Thymus (tissue), 11 donors: ENCODE results near the gene SERPINE3. TPM values are rescaled to one million over a fixed set of nuclear protein-coding genes. Genes with fewer than 3 reads are reported as not detected.

Experiments used
- DNase-seq, 9 donors: peaks; one replicate each; pipeline ENCODE4 v3.0.0-alpha.2; 2013; ENCODE audit warnings: low spot score in 9 of 9, low read depth in 6 of 9, missing footprints in 1 of 9
- H3K27ac ChIP-seq, 2 donors: one replicate each; pipeline ENCODE4 v1.5.1; 2013; ENCODE audit warnings: control low read depth in 1 of 2, low read depth in 1 of 2, low read length in 1 of 2, mild to moderate bottlenecking in 1 of 2, moderate library complexity in 1 of 2
- H3K27me3 ChIP-seq, 2 donors: one replicate each; pipeline ENCODE4 v1.5.1; 2013; ENCODE audit warnings: low read length in 1 of 2; ENCODE audit not compliant: control insufficient read depth in 2 of 2, insufficient read depth in 1 of 2
- H3K36me3 ChIP-seq, 2 donors: one replicate each; pipeline ENCODE4 v1.5.1; 2013; ENCODE audit warnings: low read length in 1 of 2, mild to moderate bottlenecking in 1 of 2, moderate library complexity in 1 of 2; ENCODE audit not compliant: control insufficient read depth in 2 of 2, insufficient read depth in 2 of 2
- H3K4me1 ChIP-seq, 2 donors: one replicate each; pipeline ENCODE4 v1.5.1; 2013; ENCODE audit warnings: low read length in 2 of 2; ENCODE audit not compliant: control insufficient read depth in 2 of 2, insufficient read depth in 2 of 2
- H3K4me3 ChIP-seq, 2 donors: one replicate each; pipeline ENCODE4 v1.5.1; 2013; ENCODE audit warnings: low read length in 2 of 2, control low read depth in 1 of 2, mild to moderate bottlenecking in 1 of 2
- H3K9me3 ChIP-seq, 2 donors: one replicate each; pipeline ENCODE4 v1.5.1; 2013; ENCODE audit warnings: low read length in 1 of 2, mild to moderate bottlenecking in 1 of 2; ENCODE audit not compliant: control insufficient read depth in 2 of 2, insufficient read depth in 1 of 2
- WGBS: extraction: QIAGEN DNeasy Blood & Tissue Kit; methylation state at CpG from one replicate; pipeline ENCODE4 v1.1.7; 2013; 5-methylcytosine and 5-hydroxymethylcytosine counted together
- polyA plus RNA-seq: library from polyadenylated mRNA; stranded (reverse); fragments of 200-250 nt; gene quantifications from one replicate; pipeline ENCODE4 v1.2.3, GENCODE V29; 2013
- total RNA-seq: library from RNA; stranded (reverse); fragments of 120-200 nt; gene quantifications from one replicate; pipeline ENCODE4 v1.2.4, GENCODE V29; 2013
- donor health status: healthy.

The SERPINE3 gene
- total and polyA plus RNA-seq, 2 donors, result 0.05 to 0.16 TPM

DNA sequence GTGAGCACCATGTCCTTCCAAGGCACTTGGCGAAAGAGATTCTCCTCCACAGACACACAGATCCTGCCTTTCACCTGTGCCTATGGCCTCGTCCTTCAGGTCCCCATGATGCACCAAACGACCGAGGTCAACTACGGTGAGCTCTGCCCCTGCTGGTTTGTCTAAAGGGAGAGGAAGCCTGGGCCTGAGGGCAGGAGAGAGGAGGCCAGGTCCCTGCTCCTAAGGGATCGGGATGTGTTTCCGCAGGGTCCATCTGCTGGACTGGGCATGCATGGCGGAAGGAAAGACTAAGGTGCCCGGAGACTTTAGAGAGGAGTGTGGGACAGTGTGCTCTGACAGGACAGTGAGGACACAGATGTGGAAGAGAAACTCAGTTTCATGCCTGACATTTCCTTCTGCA, 7.6 kb downstream of the SERPINE3 start:
- Histone ChIP-seq H3K27me3 (no peaks in the 10 kb centered on the region), H3K4me3 (no peak overlapping the region), H3K9me3 (no peaks in the 10 kb centered on the region), H3K36me3 (no peaks in the 10 kb centered on the region), H3K4me1 (no peaks in the 10 kb centered on the region), H3K27ac (no peak overlapping the region)
- WGBS, result 97% methylated on average over 9 of the region's 9 CpGs
- no peak for DNase-seq

DNA sequence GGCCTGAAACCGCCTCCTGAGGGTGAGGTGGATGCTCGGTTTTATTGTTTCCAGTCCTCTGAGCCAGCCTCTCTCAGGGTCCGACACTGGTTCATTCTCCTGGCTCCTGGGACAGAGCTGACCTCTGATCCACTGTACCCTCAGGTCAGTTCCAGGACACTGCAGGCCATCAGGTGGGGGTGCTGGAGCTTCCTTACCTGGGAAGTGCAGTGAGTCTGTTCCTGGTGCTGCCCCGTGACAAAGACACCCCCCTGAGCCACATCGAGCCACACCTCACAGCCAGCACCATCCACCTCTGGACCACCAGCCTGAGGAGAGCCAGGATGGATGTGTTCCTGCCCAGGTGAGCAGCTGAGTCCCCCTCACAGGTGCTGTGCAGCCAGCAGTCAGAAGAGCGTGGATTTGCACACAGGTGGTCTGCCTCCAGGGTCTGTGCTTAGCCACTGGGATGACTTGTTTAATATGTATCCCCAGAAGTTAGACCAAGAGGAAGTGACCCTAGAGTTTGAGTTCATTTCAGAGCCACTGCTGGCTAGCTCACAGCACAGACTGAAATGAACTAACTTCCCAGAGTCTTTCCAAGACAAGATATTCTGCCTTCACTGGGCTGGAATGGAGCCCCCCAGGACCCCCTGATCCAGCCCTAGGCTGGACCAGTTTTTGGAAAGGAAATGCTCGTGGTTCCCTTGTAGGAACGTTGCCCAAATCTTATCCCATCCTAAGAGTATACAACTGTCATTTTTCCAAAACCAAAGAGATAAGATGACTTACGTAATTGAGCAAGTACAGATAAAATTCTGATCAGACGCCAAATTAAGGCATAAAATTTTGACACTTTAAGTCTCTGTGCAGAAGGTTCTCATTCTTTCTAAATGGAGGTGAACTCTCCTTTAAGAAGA, 8.8 kb downstream of the SERPINE3 start:
- Histone ChIP-seq H3K4me1 (no peaks in the 10 kb centered on the region), H3K27ac (no peak overlapping the region), H3K27me3 (no peaks in the 10 kb centered on the region), H3K36me3 (no peaks in the 10 kb centered on the region), H3K4me3 (no peak overlapping the region), H3K9me3 (no peaks in the 10 kb centered on the region)
- DNase-seq, result no peak
- WGBS, result 93% methylated on average over 10 of the region's 10 CpGs

DNA sequence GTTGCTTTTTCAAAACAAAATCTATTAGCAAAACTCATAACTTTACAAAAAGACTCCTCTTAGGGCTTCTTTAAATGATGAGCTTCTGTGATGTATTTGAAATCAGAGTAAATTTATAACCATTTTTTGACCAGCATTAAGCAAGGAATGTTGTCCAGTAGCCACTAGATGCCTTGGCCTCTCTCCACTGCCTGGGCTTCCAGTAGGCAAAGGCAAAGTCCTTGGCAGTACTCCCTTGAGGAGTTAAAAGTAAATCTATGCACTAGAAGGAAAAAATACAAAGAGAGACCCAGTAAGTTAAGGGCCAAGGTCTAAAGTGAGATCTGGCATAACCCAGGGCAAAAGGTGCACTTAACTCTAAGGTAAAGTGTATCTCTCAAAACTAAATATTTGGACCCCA, 9.5 kb downstream of the SERPINE3 start:
- Histone ChIP-seq H3K4me3 (no peak overlapping the region), H3K36me3 (no peaks in the 10 kb centered on the region), H3K27me3 (no peaks in the 10 kb centered on the region), H3K9me3 (no peaks in the 10 kb centered on the region), H3K4me1 (no peaks in the 10 kb centered on the region), H3K27ac (no peak overlapping the region)
- DNase-seq, result no peak

DNA sequence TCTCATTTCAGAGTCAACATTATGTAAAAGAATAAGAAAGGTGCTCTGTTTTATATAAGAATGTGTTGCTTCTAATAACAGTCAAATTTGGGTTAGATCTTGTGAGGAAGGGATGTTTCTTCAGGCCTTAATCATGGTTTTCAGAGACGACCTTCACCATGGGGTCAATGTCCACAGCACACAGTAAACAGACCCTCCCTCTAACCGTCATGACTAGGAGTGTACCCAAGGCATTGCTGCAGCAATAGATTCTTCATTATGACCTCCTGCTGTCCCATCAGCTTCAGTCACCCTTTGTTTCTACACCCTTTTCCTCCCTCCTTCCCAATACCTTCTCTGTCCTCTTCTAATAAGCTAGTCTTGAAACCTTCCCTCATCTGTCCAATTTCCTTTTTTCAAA, 15.7 kb downstream of the SERPINE3 start:
- no peak for DNase-seq
- H3K27me3 ChIP-seq, result no peaks in the 10 kb centered on the region
- no peaks in the 10 kb centered on the region for H3K9me3 ChIP-seq
- no peak overlapping the region for H3K27ac ChIP-seq
- H3K4me1 ChIP-seq, result no peaks in the 10 kb centered on the region
- H3K36me3 ChIP-seq, result no peaks in the 10 kb centered on the region
- 92% methylated on average over 2 of the region's 2 CpGs for WGBS
- H3K4me3 ChIP-seq, result no peak overlapping the region

DNA sequence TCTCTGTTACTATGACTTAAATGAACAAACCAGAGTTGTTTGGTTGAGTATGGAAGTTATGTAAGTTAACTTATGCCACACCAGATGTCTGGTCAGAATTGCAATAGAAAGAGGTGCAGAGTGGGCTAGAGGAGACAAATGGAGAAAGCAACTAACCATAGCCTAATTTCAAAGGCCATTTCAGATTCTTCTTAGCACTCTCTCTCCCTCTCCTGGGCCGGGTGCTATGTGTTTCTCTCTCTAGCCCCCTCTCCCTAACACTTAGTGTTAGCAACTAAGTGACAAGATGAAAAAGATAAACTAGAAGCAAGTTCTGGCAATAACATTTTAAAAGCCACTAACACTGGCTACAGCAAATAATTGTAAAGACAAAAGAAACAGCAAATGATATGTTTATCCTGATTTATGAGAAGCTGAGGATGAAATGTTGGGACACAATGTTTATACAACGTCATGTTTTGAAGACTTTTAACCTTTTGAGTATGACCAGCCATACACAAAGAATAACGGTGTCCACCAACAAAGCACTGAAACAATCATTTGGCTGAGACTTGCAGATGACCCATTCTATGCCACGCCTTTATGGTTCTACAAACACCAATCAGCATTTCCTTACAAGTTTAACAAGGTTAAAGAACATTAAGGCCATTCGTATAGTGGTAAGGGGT, 18.6 kb downstream of the SERPINE3 start:
- Histone ChIP-seq H3K36me3 (peaks cover 0 to 18% of the 10 kb centered on the region in 2 donors), H3K27ac (no peak overlapping the region), H3K4me1 (no peaks in the 10 kb centered on the region), H3K4me3 (no peak overlapping the region), H3K27me3 (no peaks in the 10 kb centered on the region), H3K9me3 (no peaks in the 10 kb centered on the region)
- DNase-seq, result no peak
- 96% methylated on average over 5 of the region's 5 CpGs for WGBS

DNA sequence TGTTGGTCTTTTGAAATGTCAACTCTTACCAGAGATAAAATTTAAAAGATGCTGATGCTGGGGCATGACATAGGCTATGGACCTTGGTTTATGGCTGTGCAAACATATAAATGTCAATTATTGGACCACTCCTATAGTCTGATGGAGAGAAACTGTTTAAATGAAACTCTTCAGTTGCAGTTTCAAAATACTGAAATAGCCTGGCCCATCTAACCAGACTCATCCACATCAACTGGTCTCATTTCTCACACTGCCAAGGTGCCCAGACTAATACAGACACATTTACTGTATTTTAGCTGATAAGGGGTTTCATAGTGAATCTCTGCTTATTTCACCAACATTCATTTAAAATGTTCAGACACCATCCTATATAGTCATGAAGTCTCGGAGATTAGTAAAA, 19.9 kb downstream of the SERPINE3 start:
- no peaks in the 10 kb centered on the region for H3K9me3 ChIP-seq
- no peak for DNase-seq
- H3K27ac ChIP-seq, result no peak overlapping the region
- no peaks in the 10 kb centered on the region for H3K4me1 ChIP-seq
- peaks cover 0 to 24% of the 10 kb centered on the region in 2 donors for H3K36me3 ChIP-seq
- H3K4me3 ChIP-seq, result no peak overlapping the region
- no peaks in the 10 kb centered on the region for H3K27me3 ChIP-seq
- WGBS, result 96% methylated on average over 1 of the region's 1 CpG

DNA sequence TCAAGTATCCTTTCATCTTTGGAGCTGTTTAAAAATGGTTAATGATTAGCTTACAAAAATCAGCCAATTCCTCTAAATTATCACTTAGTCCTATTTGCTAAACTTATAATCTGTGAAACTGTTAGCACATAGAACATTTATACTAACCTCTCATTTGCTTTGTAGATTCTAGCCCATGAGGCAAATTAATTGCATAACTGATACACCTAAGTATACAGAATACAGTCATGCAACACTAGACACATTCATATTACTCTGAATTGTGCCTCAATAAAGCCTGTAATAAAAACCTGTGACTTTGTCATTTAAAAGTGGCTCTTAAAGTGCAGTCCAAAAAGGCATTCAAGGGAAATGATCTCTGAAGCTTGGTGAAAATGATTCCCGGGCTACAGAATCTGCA, 21.0 kb downstream of the SERPINE3 start:
- no peaks in the 10 kb centered on the region for H3K4me1 ChIP-seq
- H3K4me3 ChIP-seq, result no peak overlapping the region
- no peak overlapping the region for H3K27ac ChIP-seq
- no peaks in the 10 kb centered on the region for H3K27me3 ChIP-seq
- H3K9me3 ChIP-seq, result no peaks in the 10 kb centered on the region
- 98% methylated on average over 1 of the region's 1 CpG for WGBS
- DNase-seq, result no peak
- peaks cover 0 to 30% of the 10 kb centered on the region in 2 donors for H3K36me3 ChIP-seq

DNA sequence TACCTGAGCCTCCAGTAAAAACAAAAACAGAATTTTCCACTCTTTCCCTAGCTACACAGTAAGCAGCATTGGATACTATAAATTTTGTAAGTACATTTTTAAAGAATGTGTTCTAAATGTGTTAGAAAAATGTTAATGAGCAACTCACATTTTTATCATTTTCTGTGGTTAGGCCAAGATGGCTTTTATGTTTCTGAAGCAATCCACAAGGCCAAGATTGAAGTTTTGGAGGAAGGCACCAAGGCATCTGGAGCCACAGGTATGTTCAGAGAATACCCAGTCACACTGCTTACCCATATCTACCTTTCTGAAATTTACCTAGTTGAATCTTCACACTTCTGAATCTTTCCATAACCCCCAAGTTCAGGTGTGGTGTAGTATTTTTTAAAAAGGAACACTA, 21.6 kb downstream of the SERPINE3 start:
- peaks cover 0 to 32% of the 10 kb centered on the region in 2 donors for H3K36me3 ChIP-seq

DNA sequence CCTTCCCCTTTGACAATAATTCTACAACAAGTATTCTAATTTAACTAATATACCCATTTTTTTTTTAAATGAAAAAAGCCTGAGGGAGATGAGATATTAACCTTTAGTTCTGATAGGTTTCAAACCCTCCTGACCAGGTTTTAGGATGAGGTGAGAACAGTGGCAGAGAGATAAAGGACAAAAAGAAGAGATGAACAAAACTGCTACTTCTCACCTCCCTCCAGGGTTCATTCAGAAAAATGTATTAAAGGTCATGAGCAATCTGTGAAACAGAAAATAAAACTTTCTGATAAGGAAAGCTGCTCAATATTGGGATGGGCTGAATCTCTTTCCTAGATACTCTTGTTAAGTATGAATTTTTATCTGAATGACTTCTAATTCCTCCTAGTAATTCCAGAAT, 24.1 kb downstream of the SERPINE3 start:
- H3K9me3 ChIP-seq, result no peaks in the 10 kb centered on the region
- H3K4me3 ChIP-seq, result no peak overlapping the region
- H3K27me3 ChIP-seq, result no peaks in the 10 kb centered on the region
- DNase-seq, result no peak
- no peak overlapping the region for H3K27ac ChIP-seq
- peaks cover 0 to 47% of the 10 kb centered on the region in 2 donors for H3K36me3 ChIP-seq
- no peaks in the 10 kb centered on the region for H3K4me1 ChIP-seq

More for the DNA sequence above, 21.6 kb downstream of the SERPINE3 start:
- no peak for DNase-seq
- Histone ChIP-seq H3K9me3 (no peaks in the 10 kb centered on the region), H3K27ac (no peak overlapping the region), H3K27me3 (no peaks in the 10 kb centered on the region), H3K4me1 (no peaks in the 10 kb centered on the region), H3K4me3 (no peak overlapping the region)
